ENCODE measurements around the gene COPS7B. TPM values are rescaled to one million over a fixed set of nuclear protein-coding genes. Genes with fewer than 3 reads are reported as not detected.

Gene COPS7B
- total and polyA plus RNA-seq, 10 of the 15 experiments (the other 5 are each of a cell fraction or from before 2014, with no cell fraction given) = 6.3 to 58.8 (median 40.4) TPM

DNA sequence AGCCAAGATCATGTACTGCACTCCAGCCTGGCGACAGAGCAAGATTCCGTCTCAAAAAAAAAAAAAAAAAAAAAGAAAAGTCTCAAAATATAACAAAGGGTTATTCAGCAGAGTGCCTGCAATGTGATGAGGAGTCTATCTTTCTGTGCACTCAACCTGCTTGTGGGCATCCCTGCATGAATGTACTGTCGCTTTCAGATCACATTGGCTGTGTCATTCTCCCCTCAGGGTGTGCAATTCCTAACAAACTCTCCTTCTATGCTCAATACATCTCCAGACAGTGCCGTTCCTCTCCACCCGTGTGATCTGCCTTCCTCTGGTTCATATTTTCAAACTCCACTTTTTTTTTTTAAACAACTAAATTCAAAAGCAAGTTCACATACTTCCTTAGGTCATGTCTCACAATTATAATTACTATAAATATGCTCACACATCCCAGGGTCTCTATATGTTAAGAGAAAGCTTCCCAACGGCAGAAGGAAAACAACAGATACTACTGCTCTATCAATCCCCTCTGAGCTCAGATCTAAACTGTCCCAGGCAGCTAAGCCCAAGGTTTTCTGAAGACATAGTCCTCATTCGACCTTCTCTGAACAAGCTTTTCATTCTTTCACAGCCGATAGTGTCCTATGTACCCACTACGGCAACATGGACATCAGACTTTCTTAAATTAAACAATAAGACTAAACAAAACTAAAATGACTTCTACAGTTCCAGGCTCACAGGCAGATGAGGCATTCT is 42.7 kb upstream of the COPS7B start (continued):
- TF ChIP-seq CREM (IDR thresholded peaks at IDR 0.05; ENCODE audit: low read depth) (no peak), NR2C2 (IDR thresholded peaks at IDR 0.05; ENCODE audit: borderline replicate concordance, control insufficient read depth, insufficient read length, low read depth) (no peak), PML (IDR thresholded peaks at IDR 0.05; ENCODE audit: low read length) (no peak), EZH2 (IDR thresholded peaks at IDR 0.05; ENCODE audit: borderline replicate concordance, control insufficient read depth, low read depth, low read length) (no peak), CUX1 (IDR thresholded peaks at IDR 0.05; ENCODE audit: insufficient replicate concordance, low read depth, low read length) (no peak), STAT3 (IDR thresholded peaks at IDR 0.05; ENCODE audit: low read depth, low read length) (no peak), CEBPZ (IDR thresholded peaks at IDR 0.05; ENCODE audit: low read depth, low read length) (no peak)
- TF ChIP-seq, protein P1, sequence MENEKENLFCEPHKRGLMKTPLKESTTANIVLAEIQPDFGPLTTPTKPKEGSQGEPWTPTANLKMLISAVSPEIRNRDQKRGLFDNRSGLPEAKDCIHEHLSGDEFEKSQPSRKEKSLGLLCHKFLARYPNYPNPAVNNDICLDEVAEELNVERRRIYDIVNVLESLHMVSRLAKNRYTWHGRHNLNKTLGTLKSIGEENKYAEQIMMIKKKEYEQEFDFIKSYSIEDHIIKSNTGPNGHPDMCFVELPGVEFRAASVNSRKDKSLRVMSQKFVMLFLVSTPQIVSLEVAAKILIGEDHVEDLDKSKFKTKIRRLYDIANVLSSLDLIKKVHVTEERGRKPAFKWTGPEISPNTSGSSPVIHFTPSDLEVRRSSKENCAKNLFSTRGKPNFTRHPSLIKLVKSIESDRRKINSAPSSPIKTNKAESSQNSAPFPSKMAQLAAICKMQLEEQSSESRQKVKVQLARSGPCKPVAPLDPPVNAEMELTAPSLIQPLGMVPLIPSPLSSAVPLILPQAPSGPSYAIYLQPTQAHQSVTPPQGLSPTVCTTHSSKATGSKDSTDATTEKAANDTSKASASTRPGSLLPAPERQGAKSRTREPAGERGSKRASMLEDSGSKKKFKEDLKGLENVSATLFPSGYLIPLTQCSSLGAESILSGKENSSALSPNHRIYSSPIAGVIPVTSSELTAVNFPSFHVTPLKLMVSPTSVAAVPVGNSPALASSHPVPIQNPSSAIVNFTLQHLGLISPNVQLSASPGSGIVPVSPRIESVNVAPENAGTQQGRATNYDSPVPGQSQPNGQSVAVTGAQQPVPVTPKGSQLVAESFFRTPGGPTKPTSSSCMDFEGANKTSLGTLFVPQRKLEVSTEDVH (IDR thresholded peaks at IDR 0.05; ENCODE audit: low read depth, partially characterized antibody) = no peak
- TF ChIP-seq, protein P2, sequence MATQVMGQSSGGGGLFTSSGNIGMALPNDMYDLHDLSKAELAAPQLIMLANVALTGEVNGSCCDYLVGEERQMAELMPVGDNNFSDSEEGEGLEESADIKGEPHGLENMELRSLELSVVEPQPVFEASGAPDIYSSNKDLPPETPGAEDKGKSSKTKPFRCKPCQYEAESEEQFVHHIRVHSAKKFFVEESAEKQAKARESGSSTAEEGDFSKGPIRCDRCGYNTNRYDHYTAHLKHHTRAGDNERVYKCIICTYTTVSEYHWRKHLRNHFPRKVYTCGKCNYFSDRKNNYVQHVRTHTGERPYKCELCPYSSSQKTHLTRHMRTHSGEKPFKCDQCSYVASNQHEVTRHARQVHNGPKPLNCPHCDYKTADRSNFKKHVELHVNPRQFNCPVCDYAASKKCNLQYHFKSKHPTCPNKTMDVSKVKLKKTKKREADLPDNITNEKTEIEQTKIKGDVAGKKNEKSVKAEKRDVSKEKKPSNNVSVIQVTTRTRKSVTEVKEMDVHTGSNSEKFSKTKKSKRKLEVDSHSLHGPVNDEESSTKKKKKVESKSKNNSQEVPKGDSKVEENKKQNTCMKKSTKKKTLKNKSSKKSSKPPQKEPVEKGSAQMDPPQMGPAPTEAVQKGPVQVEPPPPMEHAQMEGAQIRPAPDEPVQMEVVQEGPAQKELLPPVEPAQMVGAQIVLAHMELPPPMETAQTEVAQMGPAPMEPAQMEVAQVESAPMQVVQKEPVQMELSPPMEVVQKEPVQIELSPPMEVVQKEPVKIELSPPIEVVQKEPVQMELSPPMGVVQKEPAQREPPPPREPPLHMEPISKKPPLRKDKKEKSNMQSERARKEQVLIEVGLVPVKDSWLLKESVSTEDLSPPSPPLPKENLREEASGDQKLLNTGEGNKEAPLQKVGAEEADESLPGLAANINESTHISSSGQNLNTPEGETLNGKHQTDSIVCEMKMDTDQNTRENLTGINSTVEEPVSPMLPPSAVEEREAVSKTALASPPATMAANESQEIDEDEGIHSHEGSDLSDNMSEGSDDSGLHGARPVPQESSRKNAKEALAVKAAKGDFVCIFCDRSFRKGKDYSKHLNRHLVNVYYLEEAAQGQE (IDR thresholded peaks at IDR 0.05; ENCODE audit: low read depth, low read length) = no peak

Data from GM12878 (cell line).